IPS DF 6.9 (cell line): ENCODE results near the gene NXPH3.

Experiments used
- DNase-seq: peaks from one replicate; pipeline ENCODE4 v3.0.0-alpha.2; 2013; ENCODE audit warnings: low read depth, low spot score
- H3K27ac ChIP-seq: one replicate; pipeline ENCODE4 v1.5.1; 2013; ENCODE audit warnings: low read length, control low read depth
- H3K27me3 ChIP-seq: 2 replicates; pipeline ENCODE4 v1.6.1; 2013; ENCODE audit warnings: mild to moderate bottlenecking, low read length; ENCODE audit not compliant: control insufficient read depth, insufficient read depth
- H3K36me3 ChIP-seq: 2 replicates; pipeline ENCODE4 v1.6.1; 2013; ENCODE audit warnings: low read length; ENCODE audit not compliant: control insufficient read depth, insufficient read depth
- H3K4me1 ChIP-seq: 2 replicates; pipeline ENCODE4 v1.6.1; 2013; ENCODE audit warnings: low read length; ENCODE audit not compliant: control insufficient read depth, insufficient read depth
- H3K4me3 ChIP-seq: 2 replicates; pipeline ENCODE4 v1.5.1; 2013; ENCODE audit warnings: mild to moderate bottlenecking, low read length
- H3K9me3 ChIP-seq: 2 replicates; pipeline ENCODE4 v1.6.1; 2013; ENCODE audit warnings: low read length, inconsistent platforms; ENCODE audit not compliant: control insufficient read depth, insufficient read depth
- WGBS: extraction: QIAGEN DNeasy Blood & Tissue Kit; methylation state at CpG from one replicate; pipeline ENCODE4 v1.1.7; 2013; ENCODE audit warnings: mixed read lengths, missing lambda C conversion rate; ENCODE audit not compliant: insufficient read length, insufficient coverage; 5-methylcytosine and 5-hydroxymethylcytosine counted together

The NXPH3 gene

GRCh38 chr17:49629447-49629846, 53.8 kb downstream of the NXPH3 start:
- Histone ChIP-seq H3K27me3 (no peaks in the 10 kb centered on the region), H3K4me1 (no peaks in the 10 kb centered on the region), H3K9me3 (no peaks in the 10 kb centered on the region), H3K27ac (no peak overlapping the region), H3K36me3 (no peaks in the 10 kb centered on the region), H3K4me3 (no peak overlapping the region)
- no peak for DNase-seq

DNA sequence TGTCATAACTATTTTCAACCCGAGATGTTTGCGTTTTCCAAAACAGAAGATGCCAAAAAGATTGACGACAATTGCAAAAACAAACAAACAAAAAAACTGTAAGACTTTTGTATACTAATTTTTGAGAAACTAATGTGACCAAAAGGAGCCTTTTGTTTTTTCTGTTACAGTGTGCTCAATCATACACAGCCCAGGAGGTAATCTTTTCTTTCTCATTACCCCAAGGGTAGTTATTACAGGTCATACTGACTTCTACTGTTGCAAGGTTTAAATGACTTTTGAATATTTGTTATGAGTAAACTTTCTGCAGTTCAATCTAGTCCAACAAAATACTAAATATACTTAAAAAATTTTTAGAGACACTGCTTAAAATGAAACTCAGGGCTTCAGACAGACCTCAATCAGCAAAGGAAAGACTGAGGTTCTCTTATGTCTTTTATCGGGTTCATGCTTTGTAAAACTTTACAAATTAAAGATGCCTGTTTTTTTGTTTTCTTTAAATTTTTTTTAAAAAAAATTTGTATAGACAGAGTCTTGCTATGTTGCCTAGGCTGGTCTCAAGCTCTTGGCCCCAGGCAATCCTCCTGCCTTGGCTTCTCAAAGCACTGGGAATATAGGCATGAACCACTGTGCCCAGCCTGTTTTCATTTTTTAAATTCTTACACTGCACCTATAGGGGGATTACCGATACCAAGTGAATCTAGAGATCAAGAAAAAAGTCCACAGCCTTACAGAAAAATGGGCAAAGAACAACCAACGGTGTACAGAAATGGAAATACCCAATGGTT, 54.6 kb downstream of the NXPH3 start:
- H3K36me3 ChIP-seq, result no peaks in the 10 kb centered on the region
- H3K9me3 ChIP-seq, result no peaks in the 10 kb centered on the region
- no peak overlapping the region for H3K4me3 ChIP-seq
- DNase-seq, result no peak
- WGBS, result no CpG with 5 or more reads among the region's 6 CpGs
- H3K27me3 ChIP-seq, result no peaks in the 10 kb centered on the region
- no peak overlapping the region for H3K27ac ChIP-seq
- no peaks in the 10 kb centered on the region for H3K4me1 ChIP-seq

- no peak overlapping the region for H3K4me3 ChIP-seq
- no CpG with 5 or more reads among the region's 1 CpG for WGBS
- H3K4me1 ChIP-seq, result no peaks in the 10 kb centered on the region
- H3K27me3 ChIP-seq, result no peaks in the 10 kb centered on the region
- H3K36me3 ChIP-seq, result no peaks in the 10 kb centered on the region
- no peaks in the 10 kb centered on the region for H3K9me3 ChIP-seq
- no peak overlapping the region for H3K27ac ChIP-seq
- DNase-seq, result no peak
These were observed 55.8 kb downstream of the NXPH3 start for GRCh38 chr17:49631496-49631895.
